Neural cell (in vitro differentiated cells): ENCODE measurements around the gene SGIP1.

Source experiments
- EP300 ChIP-seq: fragments of 450-650 bp; conservative IDR thresholded peaks from 2 replicates; pipeline ENCODE4 v1.6.1; 2014; ENCODE audit warnings: antibody characterized with exemption, mild to moderate bottlenecking, moderate library complexity; ENCODE audit not compliant: poor library complexity, severe bottlenecking
- EZH2 ChIP-seq: fragments of 200-600, 300-800 bp; shearing (Covaris generic), sonication (generic); IDR thresholded peaks from 2 replicates; pipeline ENCODE4 v1.6.1; 2014; ENCODE audit warnings: antibody characterized with exemption, low read length, borderline replicate concordance, mild to moderate bottlenecking; ENCODE audit not compliant: insufficient read depth, poor library complexity, severe bottlenecking
- TAF1 ChIP-seq: IDR thresholded peaks from 2 replicates; pipeline ENCODE4 v1.6.1; 2012; ENCODE audit warnings: low read depth
- TF ChIP-seq, protein P1 (sequence below): fragments of 450-650 bp; IDR thresholded peaks from 2 replicates; pipeline ENCODE4 v1.5.1; 2014; ENCODE audit warnings: antibody characterized with exemption, mild to moderate bottlenecking, moderate library complexity; ENCODE audit not compliant: poor library complexity, severe bottlenecking

DNA sequence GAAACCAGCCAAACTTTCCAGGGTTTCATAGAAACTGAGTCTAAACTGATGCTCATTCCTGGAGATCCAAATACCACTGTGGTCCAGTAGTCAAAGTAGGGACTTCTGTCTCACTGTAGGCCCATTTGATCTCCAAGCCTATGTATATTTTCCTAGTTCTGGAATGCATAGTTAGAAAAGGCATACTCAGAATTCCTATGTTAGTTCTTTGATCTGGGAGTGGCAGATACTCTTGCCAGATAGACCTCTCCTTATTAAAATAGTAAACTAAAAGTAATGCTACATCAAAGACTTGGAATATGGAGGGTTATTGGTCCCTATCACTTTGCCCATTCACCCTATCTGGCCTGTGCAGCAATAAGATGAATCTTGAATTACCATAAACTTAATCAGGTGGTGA is 10.4 kb upstream of the SGIP1 start:
- TF ChIP-seq, protein P1, sequence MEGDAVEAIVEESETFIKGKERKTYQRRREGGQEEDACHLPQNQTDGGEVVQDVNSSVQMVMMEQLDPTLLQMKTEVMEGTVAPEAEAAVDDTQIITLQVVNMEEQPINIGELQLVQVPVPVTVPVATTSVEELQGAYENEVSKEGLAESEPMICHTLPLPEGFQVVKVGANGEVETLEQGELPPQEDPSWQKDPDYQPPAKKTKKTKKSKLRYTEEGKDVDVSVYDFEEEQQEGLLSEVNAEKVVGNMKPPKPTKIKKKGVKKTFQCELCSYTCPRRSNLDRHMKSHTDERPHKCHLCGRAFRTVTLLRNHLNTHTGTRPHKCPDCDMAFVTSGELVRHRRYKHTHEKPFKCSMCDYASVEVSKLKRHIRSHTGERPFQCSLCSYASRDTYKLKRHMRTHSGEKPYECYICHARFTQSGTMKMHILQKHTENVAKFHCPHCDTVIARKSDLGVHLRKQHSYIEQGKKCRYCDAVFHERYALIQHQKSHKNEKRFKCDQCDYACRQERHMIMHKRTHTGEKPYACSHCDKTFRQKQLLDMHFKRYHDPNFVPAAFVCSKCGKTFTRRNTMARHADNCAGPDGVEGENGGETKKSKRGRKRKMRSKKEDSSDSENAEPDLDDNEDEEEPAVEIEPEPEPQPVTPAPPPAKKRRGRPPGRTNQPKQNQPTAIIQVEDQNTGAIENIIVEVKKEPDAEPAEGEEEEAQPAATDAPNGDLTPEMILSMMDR = no peak
- TF ChIP-seq EZH2 = no peak
- no peak for TF ChIP-seq EP300
- TF ChIP-seq TAF1 = no peak
